Caco-2 (cell line): ENCODE measurements around the gene FASTKD2. TPM values are rescaled to one million over a fixed set of nuclear protein-coding genes. Genes with fewer than 3 reads are reported as not detected.

Experiments used
- BruUV-seq: library from RNA; stranded (reverse); fragments of 400-500 nt; replicated peaks from 2 replicates; lab custom pipeline; 2021; lab: Mats Ljungman, UMichigan
- CTCF ChIA-PET: fragments of 300-600 bp; sonication (Branson Sonifier 250); formaldehyde crosslinking; loops from one replicate; lab custom pipeline; 2022; ENCODE audit warnings: antibody characterized with exemption; lab: Charles Lee
- POLR2A ChIA-PET: fragments of 300-600 bp; sonication (Branson Sonifier 250); formaldehyde crosslinking; loops from one replicate; lab custom pipeline; 2022; ENCODE audit warnings: antibody characterized with exemption; lab: Charles Lee
- DNase-seq, 2 experiments: peaks; one replicate each; pipeline versions ENCODE4 v3.0.0 to v3.0.0-alpha.2; 2020 to 2022
- H3K27me3 ChIP-seq: replicated peaks from 2 replicates; pipeline ENCODE4 v1.6.0; 2011; ENCODE audit warnings: low read length; ENCODE audit not compliant: control insufficient read depth, insufficient read depth
- H3K36me3 ChIP-seq: 2 replicates; pipeline ENCODE4 v1.5.1; 2011; ENCODE audit warnings: low read length; ENCODE audit not compliant: control insufficient read depth, insufficient read depth
- H3K4me1 ChIP-seq: fragments of 250-450 bp; sonication (Bioruptor Pico); 2 replicates; pipeline ENCODE4 v1.5.1; 2020; ENCODE audit warnings: mild to moderate bottlenecking
- H3K4me3 ChIP-seq: 2 replicates; pipeline ENCODE4 v1.5.1; 2011; ENCODE audit warnings: low read depth, mild to moderate bottlenecking, control low read depth, low read length
- H3K9me3 ChIP-seq: fragments of 250-450 bp; sonication (Bioruptor Pico); 2 replicates; pipeline ENCODE4 v1.5.1; 2020; ENCODE audit warnings: mild to moderate bottlenecking, moderate library complexity
- H3K27ac Mint-ChIP-seq: one replicate; pipeline ENCODE4 v1.8.0; 2022; ENCODE audit warnings: mixed read lengths; ENCODE audit not compliant: unreplicated experiment
- H3K27me3 Mint-ChIP-seq: one replicate; pipeline ENCODE4 v1.8.0; 2022; ENCODE audit warnings: mixed read lengths; ENCODE audit not compliant: insufficient read depth, unreplicated experiment
- H3K36me3 Mint-ChIP-seq: one replicate; pipeline ENCODE4 v1.8.0; 2022; ENCODE audit warnings: mild to moderate bottlenecking, mixed read lengths; ENCODE audit not compliant: insufficient read depth, unreplicated experiment
- H3K4me1 Mint-ChIP-seq: one replicate; pipeline ENCODE4 v1.8.0; 2022; ENCODE audit warnings: low read depth, mixed read lengths; ENCODE audit not compliant: unreplicated experiment
- H3K4me3 Mint-ChIP-seq: one replicate; pipeline ENCODE4 v1.8.0; 2022; ENCODE audit warnings: mild to moderate bottlenecking, moderate library complexity, mixed read lengths; ENCODE audit not compliant: unreplicated experiment
- H3K9me3 Mint-ChIP-seq: one replicate; pipeline ENCODE4 v1.8.0; 2022; ENCODE audit warnings: mixed read lengths; ENCODE audit not compliant: unreplicated experiment
- CTCF ChIP-seq, 2 experiments: fragments of 200-600 bp in 1 of 2; IDR thresholded peaks; 1 replicate in 1 of 2; 2 replicates in 1 of 2; pipeline versions ENCODE4 v1.5.1 to v1.8.0; 2011 to 2022; ENCODE audit warnings: antibody characterized with exemption in 1 of 2, control low read depth in 1 of 2, inconsistent platforms in 1 of 2, low read depth in 1 of 2, low read length in 1 of 2, mild to moderate bottlenecking in 1 of 2, moderate library complexity in 1 of 2; ENCODE audit not compliant: insufficient read depth in 1 of 2, severe bottlenecking in 1 of 2, unreplicated experiment in 1 of 2
- intact Hi-C: fragments of 100-400 bp; cut with micrococcal nuclease; formaldehyde crosslinking; loops from one replicate; pipeline ENCODE4 v1.10.0; 2022; ENCODE audit not compliant: unreplicated experiment
- total RNA-seq: library from RNA; stranded (reverse); gene quantifications from 2 replicates; pipeline ENCODE4 v1.2.3, GENCODE V29; 2022

FASTKD2 gene
- total RNA-seq, 1 experiment from 2014 or later: 29.8 TPM

GRCh38 chr2:206824087-206824618 lies 58.7 kb downstream of the FASTKD2 start:
- no peaks in the 10 kb centered on the region for H3K36me3 Mint-ChIP-seq
- H3K9me3 Mint-ChIP-seq: peaks cover 2% of the 10 kb centered on the region
- CTCF ChIA-PET: interaction anchor here (1.6 kb wide), 1 partner anchor 17 kb away, joined by 3 read pairs; no protein-coding TSS in a partner anchor
- Histone ChIP-seq H3K36me3 (no peaks in the 10 kb centered on the region), H3K27me3 (no peaks in the 10 kb centered on the region; the same call in 1 of the 2 replicates), H3K4me3 (no peak overlapping the region), H3K9me3 (no peaks in the 10 kb centered on the region), H3K4me1 (no peaks in the 10 kb centered on the region)
- no peak for DNase-seq
- peaks cover 3% of the 10 kb centered on the region for H3K27me3 Mint-ChIP-seq
- no peak for TF ChIP-seq CTCF (IDR thresholded peaks at IDR 0.05; ENCODE audit: insufficient read depth in 1 of 2, low read depth in 1 of 2, low read length in 1 of 2, severe bottlenecking in 1 of 2, unreplicated experiment in 1 of 2)
- POLR2A ChIA-PET: no interaction called here
- peaks cover 5% of the 10 kb centered on the region for H3K4me1 Mint-ChIP-seq
- no peak overlapping the region for H3K27ac Mint-ChIP-seq
- intact Hi-C loops: no loop called here
- no peak overlapping the region for H3K4me3 Mint-ChIP-seq
- no TSS peak for BruUV-seq

- H3K27ac Mint-ChIP-seq: no peak overlapping the region
- peaks cover 3% of the 10 kb centered on the region for H3K27me3 Mint-ChIP-seq
- H3K9me3 ChIP-seq: no peaks in the 10 kb centered on the region
- no peak overlapping the region for H3K4me3 Mint-ChIP-seq
- H3K36me3 ChIP-seq: no peaks in the 10 kb centered on the region
- no peaks in the 10 kb centered on the region for H3K4me1 ChIP-seq
- no TSS peak for BruUV-seq
- TF ChIP-seq CTCF (IDR thresholded peaks at IDR 0.05; ENCODE audit: insufficient read depth in 1 of 2, low read depth in 1 of 2, low read length in 1 of 2, severe bottlenecking in 1 of 2, unreplicated experiment in 1 of 2): no peak
- ChIA-PET CTCF (interaction anchor here (1.6 kb wide), 1 partner anchor 16 kb away, joined by 3 read pairs; no protein-coding TSS in a partner anchor), POLR2A (no interaction called here)
- H3K36me3 Mint-ChIP-seq: no peaks in the 10 kb centered on the region
- peaks cover 5% of the 10 kb centered on the region for H3K4me1 Mint-ChIP-seq
- no peak for DNase-seq
- H3K27me3 ChIP-seq: no peaks in the 10 kb centered on the region; the same call in 1 of the 2 replicates
- H3K9me3 Mint-ChIP-seq: peaks cover 6% of the 10 kb centered on the region
- no peak overlapping the region for H3K4me3 ChIP-seq
- intact Hi-C loops: no loop called here
Observed at GRCh38 chr2:206824993-206825392, 59.6 kb downstream of the FASTKD2 start.

GRCh38 chr2:206831442-206831995 lies 66.1 kb downstream of the FASTKD2 start:
- intact Hi-C loops: no loop called here
- Mint-ChIP-seq H3K27ac (no peak overlapping the region), H3K4me3 (no peak overlapping the region), H3K9me3 (peaks cover 23% of the 10 kb centered on the region), H3K4me1 (no peaks in the 10 kb centered on the region), H3K36me3 (no peaks in the 10 kb centered on the region), H3K27me3 (no peaks in the 10 kb centered on the region)
- BruUV-seq: no TSS peak
- no peaks in the 10 kb centered on the region for H3K4me1 ChIP-seq
- H3K4me3 ChIP-seq: no peak overlapping the region
- H3K9me3 ChIP-seq: no peaks in the 10 kb centered on the region
- ChIA-PET CTCF (interaction anchor here (1.0 kb wide), 1 partner anchor 10 kb away, joined by 3 read pairs; no protein-coding TSS in a partner anchor), POLR2A (no interaction called here)
- H3K36me3 ChIP-seq: no peaks in the 10 kb centered on the region
- no peak for DNase-seq
- H3K27me3 ChIP-seq: no peaks in the 10 kb centered on the region
- TF ChIP-seq CTCF (IDR thresholded peaks at IDR 0.05; ENCODE audit: insufficient read depth in 1 of 2, low read depth in 1 of 2, low read length in 1 of 2, severe bottlenecking in 1 of 2, unreplicated experiment in 1 of 2): no peak
